CD4-positive, alpha-beta T cell treated with Interleukin-15 for 4 hours (primary cell): Measurements from ENCODE around the gene CCDC34.
"Not testable (repeated sequence)": the region's sequence is repeated elsewhere in the genome, so short reads cannot be mapped to it uniquely, and the experiment has no call there.

Experiments
- DNase-seq: peaks from one replicate; pipeline ENCODE4 v3.0.0-alpha.2; 2020; ENCODE audit warnings: low spot score

CCDC34 gene

DNA sequence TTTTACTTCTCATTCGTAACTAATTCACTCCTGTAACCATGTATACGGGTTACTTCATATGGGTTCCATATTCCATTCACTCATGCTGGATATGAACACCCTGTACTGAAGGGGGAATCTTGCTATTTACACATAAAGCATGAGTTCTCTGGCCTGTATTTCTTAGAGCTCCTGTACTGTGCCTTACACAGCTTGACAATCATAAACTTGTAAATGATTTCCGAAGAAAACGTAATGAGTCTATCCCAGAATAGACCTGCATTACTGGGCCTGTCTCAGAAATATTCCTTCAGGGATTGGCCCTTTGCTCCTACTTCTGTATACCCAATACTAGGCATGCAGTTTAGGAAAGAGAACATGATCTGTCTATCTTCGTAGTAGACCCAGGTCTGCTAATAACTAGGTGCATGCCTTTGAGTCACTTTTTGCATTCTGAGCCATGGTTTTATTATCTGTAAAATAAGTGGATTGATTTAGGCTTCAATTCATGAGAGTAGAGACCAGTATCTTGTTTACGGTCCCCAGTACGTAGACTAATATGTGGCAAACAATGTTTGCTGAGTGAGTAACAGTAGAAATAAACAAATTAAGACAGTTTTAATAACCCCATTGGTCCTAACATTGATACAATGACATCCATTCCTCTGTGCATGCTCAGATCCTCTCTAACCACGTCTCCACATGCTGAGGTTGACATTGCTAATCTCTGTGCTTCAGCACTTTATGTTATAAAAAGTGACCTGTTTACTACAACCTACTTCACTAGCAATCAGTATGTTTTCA lies 1.2 kb downstream of the CCDC34 start:
- DNase-seq: no peak

DNA sequence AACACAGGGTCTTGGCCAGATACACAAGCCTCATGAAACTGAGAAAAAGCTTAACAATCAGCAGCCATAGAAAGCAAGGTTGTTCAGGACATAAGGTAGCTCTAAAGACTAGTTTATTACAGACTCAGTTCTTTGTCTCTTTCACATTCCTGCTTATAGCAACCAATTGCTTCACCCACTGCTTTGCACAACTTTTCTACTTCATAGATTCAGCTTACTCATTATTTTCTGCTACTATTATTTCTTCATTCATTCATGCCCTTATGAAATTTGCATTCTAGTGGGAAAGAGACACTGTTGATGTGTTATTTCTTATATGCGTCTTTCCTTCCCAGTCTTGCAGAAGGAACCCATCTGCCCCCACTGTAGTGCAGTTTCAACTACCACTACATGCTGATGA lies 4.7 kb downstream of the CCDC34 start:
- DNase-seq: no peak

DNA sequence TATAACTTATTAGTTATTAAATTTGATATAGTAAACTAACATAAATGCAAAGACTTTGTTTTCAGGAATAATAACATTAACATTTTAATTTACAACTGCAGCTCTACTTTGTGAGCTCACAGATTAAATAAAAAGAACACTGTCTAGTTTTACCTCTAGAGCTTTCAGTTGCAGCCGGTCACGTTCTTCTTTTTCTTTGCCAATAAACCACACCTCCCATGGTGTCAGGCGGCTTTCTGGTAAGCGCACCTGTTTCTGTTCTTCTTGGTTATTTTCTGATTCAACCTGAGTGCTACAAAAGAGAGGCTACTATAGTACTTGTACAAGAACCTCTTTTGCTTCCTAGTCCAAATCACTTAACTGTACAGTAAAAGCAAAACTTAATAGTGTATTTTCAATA lies 5.8 kb downstream of the CCDC34 start:
- DNase-seq: no peak

- no peak for DNase-seq
Observed at GRCh38 chr11:27356624-27357222, 6.3 kb downstream of the CCDC34 start.

- DNase-seq: no peak
Observed at GRCh38 chr11:27355575-27356104, 7.4 kb downstream of the CCDC34 start.

DNA sequence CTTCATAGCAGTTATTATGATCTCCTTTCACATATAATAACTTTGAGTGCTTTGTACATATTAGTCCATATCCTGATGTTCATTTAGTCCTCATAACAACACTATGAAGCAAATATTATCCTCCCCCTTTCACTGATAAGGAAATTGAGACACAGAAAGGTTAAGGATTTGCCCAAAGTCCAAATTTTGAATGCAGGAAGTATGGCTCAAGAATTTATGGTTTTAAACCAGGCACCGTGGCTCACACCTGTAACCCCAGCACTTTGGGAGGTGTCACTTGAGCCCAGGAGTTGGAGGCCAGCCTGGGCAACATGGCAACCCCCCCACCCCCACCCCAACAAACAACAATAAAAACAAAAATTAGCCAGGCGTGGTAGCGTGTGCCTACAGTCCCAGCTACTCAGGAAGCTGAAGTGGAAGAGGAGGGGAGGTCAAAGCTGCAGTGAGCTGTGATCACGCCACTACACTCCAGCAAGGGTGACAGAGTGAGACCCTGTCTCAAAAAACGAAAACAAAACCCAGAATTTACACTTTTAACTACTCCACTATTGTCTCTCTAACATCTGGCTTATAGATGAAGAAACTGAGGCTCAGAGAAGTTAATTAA lies 8.6 kb downstream of the CCDC34 start:
- DNase-seq: no peak

GRCh38 chr11:27353593-27354358 lies 9.2 kb downstream of the CCDC34 start:
- no peak for DNase-seq

DNA sequence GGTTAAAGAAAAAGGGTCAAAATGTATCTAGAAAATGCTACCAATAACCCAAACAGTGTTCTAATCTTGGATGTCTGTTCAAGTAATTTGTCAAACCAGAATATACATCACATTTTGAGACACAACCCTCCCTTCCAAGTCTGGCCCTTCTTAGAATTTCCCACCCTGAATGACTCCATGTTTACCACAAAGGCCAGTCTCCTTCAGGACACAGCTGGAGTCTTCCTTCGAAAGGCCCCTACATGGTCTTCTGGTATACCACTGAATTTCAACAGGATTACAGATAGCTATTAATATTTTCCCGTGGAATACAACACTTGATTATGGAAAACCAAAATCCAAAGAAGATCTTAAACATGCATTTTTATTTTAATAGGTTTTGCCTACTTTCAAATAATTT lies 10.2 kb downstream of the CCDC34 start:
- DNase-seq: no peak

DNA sequence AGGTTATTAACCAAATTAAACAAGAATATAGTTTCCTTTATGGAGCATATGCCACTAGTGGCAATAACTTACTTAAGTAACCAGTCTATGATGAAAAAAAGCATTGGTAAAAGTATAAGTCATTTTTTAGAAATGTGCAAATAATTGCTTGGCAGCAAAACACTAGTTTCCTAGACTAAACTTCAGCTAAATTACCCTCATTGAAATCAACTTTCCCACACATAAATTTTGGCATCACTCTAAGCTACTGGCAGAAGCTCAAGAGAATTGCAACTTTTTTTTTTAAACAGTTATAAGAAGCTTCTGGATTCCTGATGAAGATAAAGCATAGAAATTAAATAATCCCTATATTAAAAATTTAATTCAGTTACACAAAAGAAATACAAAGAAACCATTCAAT lies 12.5 kb downstream of the CCDC34 start:
- DNase-seq: no peak

DNA sequence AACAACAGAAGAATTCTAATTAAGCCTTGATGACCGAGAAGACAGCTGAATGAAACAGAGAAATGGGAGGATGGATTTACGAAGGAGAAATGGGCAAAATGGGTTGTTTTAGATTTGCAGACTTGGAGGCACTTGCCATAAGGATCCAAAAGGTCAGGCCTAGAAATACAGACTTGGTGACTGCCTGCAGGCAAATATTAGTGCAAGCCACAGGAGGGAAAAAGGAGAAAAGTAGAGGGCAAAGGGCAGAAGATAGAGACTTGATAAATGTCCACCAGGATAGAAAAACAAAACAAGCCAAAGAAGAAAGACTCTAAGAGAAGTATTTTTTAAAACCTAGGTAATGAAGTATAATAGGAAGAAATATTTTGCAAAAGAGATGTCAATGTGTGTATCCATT lies 13.1 kb downstream of the CCDC34 start:
- DNase-seq: no peak

DNA sequence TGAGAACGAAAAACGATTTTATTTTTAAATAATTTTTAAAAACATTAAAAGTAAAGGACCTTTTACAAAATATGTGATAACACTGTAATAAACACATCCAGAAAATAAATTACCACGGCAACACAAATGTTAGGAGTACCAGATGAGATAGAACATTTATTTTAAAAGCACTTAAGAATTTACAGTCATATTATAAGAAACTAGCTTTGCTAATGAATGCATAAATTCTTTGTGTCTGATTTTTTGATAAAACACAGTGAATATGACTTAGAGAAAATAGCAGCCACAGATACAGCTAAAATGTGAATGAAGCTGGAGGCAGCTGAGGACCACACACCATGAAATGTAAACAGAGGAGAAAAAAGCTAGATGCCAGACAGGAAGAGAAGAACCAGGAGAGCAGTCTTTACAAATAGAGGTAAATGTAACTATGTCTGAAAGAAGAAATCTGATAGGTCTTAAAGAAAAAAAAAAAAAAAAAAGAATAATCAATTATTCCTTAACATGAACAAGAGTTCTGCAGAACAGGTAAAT lies 14.6 kb downstream of the CCDC34 start:
- no peak for DNase-seq

DNA sequence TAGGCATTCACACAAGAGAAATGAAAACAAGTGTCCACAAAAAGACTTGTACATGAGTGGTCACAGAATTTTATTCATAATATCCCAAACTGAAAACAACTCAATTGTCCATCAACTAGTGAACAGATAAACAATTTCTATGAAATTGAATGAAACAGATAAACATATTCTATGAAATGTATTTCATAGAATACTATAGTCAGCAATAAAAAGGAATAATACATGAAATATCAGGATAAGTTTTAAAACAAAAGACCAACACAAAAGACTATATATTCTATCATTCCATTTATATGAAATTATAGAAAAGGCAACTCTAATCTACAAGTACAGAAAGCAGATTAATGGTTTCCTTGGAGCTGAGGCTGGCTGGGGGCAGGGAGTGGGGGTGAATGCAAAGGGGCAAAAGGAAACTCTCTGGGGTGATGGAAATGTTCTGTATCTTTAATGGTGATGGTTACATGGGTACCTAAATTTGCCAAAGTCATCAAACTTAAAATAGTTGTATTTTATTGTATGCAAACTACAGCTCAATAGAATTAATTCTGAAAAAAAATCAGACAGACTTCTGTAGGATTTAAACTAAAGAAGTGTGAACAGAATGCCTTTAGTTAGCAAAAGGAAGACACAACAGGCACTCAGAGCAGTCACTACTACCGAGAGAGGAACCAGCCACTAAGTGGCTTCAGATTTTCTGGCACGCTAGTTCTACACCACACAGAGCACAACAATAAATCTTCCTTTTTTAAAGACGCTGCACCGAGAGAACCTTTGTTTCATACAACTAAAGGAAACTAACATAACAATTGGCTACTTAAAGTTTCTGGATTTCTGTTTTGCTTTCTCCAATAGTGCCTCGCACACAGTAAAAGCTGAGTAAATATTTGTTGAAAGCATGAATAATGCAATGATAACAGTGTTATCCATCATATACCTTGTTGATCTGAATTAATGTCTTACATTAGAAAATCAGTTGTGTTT lies 15.4 kb downstream of the CCDC34 start:
- DNase-seq: no peak

- no peak for DNase-seq
Observed at GRCh38 chr11:27339941-27340340, 23.1 kb downstream of the CCDC34 start.

DNA sequence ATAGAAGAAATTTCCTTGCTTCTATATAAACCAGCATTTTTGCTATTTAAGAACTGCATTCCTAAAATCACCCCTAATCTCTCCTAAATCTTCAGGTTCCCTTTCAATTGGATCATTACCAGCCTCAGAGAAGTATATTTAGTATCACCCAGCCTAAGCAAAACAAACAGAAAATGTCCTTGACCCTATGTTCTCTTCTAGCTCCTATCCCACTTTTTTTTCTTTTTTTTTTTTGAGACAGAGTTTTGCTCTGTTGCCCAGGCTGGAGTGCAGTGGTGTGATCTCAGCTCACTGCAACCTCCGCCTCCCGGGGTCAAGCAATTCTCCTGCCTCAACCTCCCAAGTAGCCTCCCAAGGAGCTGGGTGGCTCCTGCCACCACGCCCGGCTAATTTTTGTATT lies 28.3 kb downstream of the CCDC34 start:
- DNase-seq: not testable (repeated sequence)

GRCh38 chr11:27331981-27332380 lies 31.0 kb downstream of the CCDC34 start:
- DNase-seq: no peak

DNA sequence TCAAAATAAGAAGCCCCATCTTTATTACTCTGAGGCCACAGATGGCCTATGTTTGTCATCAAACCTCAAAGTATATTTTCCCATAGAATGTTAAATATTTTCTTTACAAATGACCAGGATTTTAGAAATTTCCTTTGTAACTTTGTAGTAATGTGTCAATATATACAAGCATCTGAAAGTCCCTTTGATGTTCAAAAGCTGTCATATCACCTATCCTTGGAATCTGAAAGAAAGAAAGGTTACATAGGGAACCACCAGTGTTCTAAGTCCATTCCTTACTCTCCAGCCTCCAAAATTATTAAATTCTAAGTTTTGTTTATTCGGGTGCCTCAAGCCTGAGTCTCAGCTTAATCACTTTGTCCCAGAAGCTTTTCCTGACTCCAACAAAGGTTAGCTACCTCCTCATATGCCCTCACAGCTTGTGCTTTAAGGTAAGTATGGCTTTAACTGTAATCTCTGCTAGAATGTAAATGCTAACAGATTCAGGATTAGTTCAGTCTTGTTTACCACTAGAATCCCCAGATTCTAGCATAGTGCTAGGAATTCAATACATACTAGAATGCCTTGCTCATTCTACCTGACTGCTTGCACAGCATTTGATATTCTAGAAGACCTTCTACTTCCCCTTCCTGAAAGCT lies 32.3 kb downstream of the CCDC34 start:
- DNase-seq: no peak

DNA sequence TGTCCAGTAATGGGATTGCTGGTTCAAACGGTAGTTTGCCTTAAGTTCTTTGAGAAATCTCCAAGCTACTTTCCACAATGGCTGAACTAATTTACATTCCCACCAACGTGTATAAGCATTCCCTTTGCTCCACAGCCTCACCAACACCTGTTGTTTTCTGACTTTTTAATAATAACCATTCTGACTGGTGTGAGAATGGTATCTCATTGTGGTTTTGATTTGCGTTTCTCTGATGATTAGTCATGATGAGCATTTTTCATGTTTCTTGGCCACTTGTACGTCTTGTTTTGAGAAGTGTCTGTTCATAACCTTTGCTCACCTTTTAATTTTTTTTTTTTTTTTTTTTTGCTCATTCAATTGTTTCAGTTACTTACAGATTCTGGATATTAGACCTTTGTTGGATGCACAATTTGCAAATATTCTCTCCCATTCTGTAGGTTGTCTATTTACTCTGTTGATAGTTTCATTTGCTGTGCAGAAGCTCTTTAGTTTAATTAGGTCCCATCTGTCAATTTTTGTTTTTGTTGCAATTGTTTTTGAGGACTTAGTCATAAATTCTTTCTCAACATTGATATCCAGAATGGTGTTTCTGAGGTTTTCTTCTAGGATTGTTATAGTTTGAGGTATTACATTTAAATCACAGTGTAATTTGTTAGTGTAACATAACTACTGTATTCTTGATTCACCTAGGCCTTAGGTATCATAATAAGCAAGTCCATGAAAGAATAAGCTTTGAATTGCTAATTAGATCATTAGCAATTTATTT lies 33.0 kb downstream of the CCDC34 start:
- no peak for DNase-seq

DNA sequence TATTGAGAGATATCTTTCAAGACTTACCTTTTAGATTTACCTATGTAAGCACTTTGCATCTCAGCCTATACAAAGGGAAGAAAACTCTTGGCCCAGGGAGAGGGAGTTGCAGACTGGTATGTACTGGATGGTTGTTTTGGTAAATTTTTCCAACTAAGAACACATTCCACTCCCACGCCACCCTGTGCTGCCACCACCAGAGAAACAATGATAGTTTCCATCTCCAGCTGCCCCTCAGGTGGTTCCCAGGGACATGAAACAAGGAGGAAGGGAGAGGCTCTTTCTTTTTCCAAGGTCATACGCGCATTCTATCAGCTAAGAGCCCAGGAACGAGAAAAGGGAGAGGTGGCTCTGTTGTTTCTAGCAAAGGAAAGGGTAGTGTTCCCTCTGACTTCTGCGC lies 34.4 kb downstream of the CCDC34 start:
- DNase-seq: no peak

GRCh38 chr11:27327064-27327463 lies 36.0 kb downstream of the CCDC34 start:
- not testable (repeated sequence) for DNase-seq

DNA sequence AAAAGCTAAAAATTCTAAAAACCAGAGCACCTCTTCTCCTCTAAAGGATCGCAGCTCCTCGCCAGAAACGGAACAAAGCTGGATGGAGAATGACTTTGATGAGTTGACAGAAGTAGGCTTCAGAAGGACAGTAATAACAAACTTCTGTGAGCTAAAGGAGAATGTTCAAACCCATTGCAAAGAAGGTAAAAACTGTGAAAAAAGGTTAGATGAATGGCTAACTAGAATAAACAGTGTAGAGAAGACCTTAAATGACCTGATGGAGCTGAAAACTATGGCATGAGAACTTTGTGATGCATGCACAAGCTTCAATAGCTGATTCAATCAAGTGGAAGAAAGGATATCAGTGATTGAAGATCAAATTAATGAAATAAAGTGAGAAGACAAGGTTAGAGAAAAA lies 40.8 kb downstream of the CCDC34 start:
- not testable (repeated sequence) for DNase-seq
